CD14-positive monocyte (primary cell): ENCODE data around the gene KL. TPM values are rescaled to one million over a fixed set of nuclear protein-coding genes. Genes with fewer than 3 reads are reported as not detected.

Experiments used
- DNase-seq, 3 donors: peaks; one replicate each; pipeline ENCODE4 v3.0.0-alpha.2; 2011 to 2022
- H2AFZ ChIP-seq: 2 replicates; pipeline ENCODE4 v1.6.0; 2012; ENCODE audit warnings: mild to moderate bottlenecking, low read depth, low read length, inconsistent platforms; ENCODE audit not compliant: insufficient read depth, poor library complexity, severe bottlenecking
- H3K27ac ChIP-seq, 2 donors: 1 replicate in 1 of 2; 2 replicates in 1 of 2; pipeline ENCODE4 v1.5.1; 2012 to 2013; ENCODE audit warnings: low read length in 2 of 2, control low read depth in 1 of 2, inconsistent platforms in 1 of 2, low read depth in 1 of 2, mild to moderate bottlenecking in 1 of 2
- H3K27me3 ChIP-seq, 2 donors: one replicate each; pipeline versions ENCODE4 v1.6.0 to v1.6.1; 2011 to 2013; ENCODE audit warnings: low read length in 2 of 2; ENCODE audit not compliant: control insufficient read depth in 2 of 2, insufficient read depth in 2 of 2
- H3K36me3 ChIP-seq, 2 donors: replicated peaks in 1 of 2; 1 replicate in 1 of 2; 2 replicates in 1 of 2; pipeline versions ENCODE4 v1.5.1 to v1.6.1; 2012 to 2013; ENCODE audit warnings: low read length in 2 of 2, control low read depth in 1 of 2, inconsistent platforms in 1 of 2, mild to moderate bottlenecking in 1 of 2; ENCODE audit not compliant: insufficient read depth in 2 of 2, control insufficient read depth in 1 of 2
- H3K4me1 ChIP-seq, 2 donors: 1 replicate in 1 of 2; 2 replicates in 1 of 2; pipeline versions ENCODE4 v1.5.1 to v1.6.1; 2012 to 2013; ENCODE audit warnings: low read length in 2 of 2, control low read depth in 1 of 2, inconsistent platforms in 1 of 2, mild to moderate bottlenecking in 1 of 2, moderate library complexity in 1 of 2; ENCODE audit not compliant: insufficient read depth in 2 of 2, control insufficient read depth in 1 of 2
- H3K4me2 ChIP-seq: replicated peaks from 2 replicates; pipeline ENCODE3; 2012; ENCODE audit warnings: low read length, moderate library complexity, mild to moderate bottlenecking; ENCODE audit not compliant: poor library complexity, severe bottlenecking; ENCODE audit errors: extremely low read depth
- H3K4me3 ChIP-seq, 3 experiments: fragments of 200-600 bp in 1 of 3; sonication (generic) in 1 of 3; replicated peaks in 1 of 3; 1 replicate in 2 of 3; 2 replicates in 1 of 3; pipeline ENCODE4 v1.5.1; 2011 to 2013; ENCODE audit warnings: low read length in 3 of 3, mild to moderate bottlenecking in 3 of 3, control low read depth in 2 of 3, low read depth in 2 of 3, inconsistent platforms in 1 of 3, moderate library complexity in 1 of 3
- H3K79me2 ChIP-seq: 2 replicates; pipeline ENCODE4 v1.6.0; 2012; ENCODE audit warnings: mild to moderate bottlenecking, control low read depth, inconsistent platforms, low read length, moderate library complexity; ENCODE audit not compliant: insufficient read depth
- H3K9ac ChIP-seq: 2 replicates; pipeline ENCODE4 v1.6.0; 2017; ENCODE audit warnings: low read length, mild to moderate bottlenecking; ENCODE audit not compliant: insufficient read depth, poor library complexity, severe bottlenecking
- H3K9me3 ChIP-seq, 2 donors: replicated peaks in 1 of 2; 1 replicate in 1 of 2; 2 replicates in 1 of 2; pipeline versions ENCODE4 v1.5.1 to v1.6.1; 2012 to 2013; ENCODE audit warnings: low read length in 2 of 2, control low read depth in 1 of 2; ENCODE audit not compliant: control insufficient read depth in 1 of 2, insufficient read depth in 1 of 2
- H4K20me1 ChIP-seq: 2 replicates; pipeline ENCODE4 v1.6.0; 2012; ENCODE audit warnings: mild to moderate bottlenecking, low read length, control low read depth, moderate library complexity; ENCODE audit not compliant: insufficient read depth
- H3K27ac Mint-ChIP-seq, 7 donors: one replicate each; pipeline ENCODE4 v1.8.0; 2020; ENCODE audit warnings: mild to moderate bottlenecking in 7 of 7, mixed read lengths in 7 of 7, moderate library complexity in 6 of 7, inconsistent platforms in 2 of 7
- H3K27me3 Mint-ChIP-seq, 3 donors: one replicate each; pipeline ENCODE4 v1.8.0; 2021 to 2022; ENCODE audit warnings: low read depth in 3 of 3, mild to moderate bottlenecking in 3 of 3, mixed read lengths in 3 of 3, moderate library complexity in 3 of 3, inconsistent platforms in 1 of 3
- H3K36me3 Mint-ChIP-seq, 2 donors: one replicate each; pipeline ENCODE4 v1.8.0; 2020; ENCODE audit warnings: mixed read lengths in 2 of 2, inconsistent platforms in 1 of 2, mild to moderate bottlenecking in 1 of 2
- H3K4me1 Mint-ChIP-seq: one replicate; pipeline ENCODE4 v1.8.0; 2020; ENCODE audit warnings: mild to moderate bottlenecking, mixed read lengths
- H3K4me3 Mint-ChIP-seq, 2 donors: one replicate each; pipeline ENCODE4 v1.8.0; 2020; ENCODE audit warnings: mild to moderate bottlenecking in 2 of 2, mixed read lengths in 2 of 2, moderate library complexity in 1 of 2
- H3K9me3 Mint-ChIP-seq, 7 donors: one replicate each; pipeline ENCODE4 v1.8.0; 2020 to 2022; ENCODE audit warnings: mixed read lengths in 7 of 7, mild to moderate bottlenecking in 6 of 7, moderate library complexity in 6 of 7, inconsistent platforms in 2 of 7
- CTCF ChIP-seq: fragments of 200-600 bp; IDR thresholded peaks from one replicate; pipeline ENCODE4 v1.8.0; 2022; ENCODE audit warnings: antibody characterized with exemption, mild to moderate bottlenecking
- WGBS: methylation state at CpG from one replicate; pipeline ENCODE4 v1.1.5; 2013; ENCODE audit warnings: missing lambda C conversion rate; ENCODE audit not compliant: insufficient coverage; 5-methylcytosine and 5-hydroxymethylcytosine counted together
- intact Hi-C, 2 donors: fragments of 100-400 bp; cut with micrococcal nuclease; formaldehyde crosslinking; loops; one replicate each; pipeline versions ENCODE4 v1.15.0 to v1.15.1; 2023
- polyA plus RNA-seq, 3 donors: library from polyadenylated mRNA; depleted of rRNA in 1 of 3; unstranded in 2 of 3; stranded (reverse) in 1 of 3; fragments of 300-500 nt in 2 of 3; fragments of >200 nt in 1 of 3; fragmentation: Illumina TruSeq in 2 of 3; gene quantifications; 1 replicate in 2 of 3; 2 replicates in 1 of 3; pipeline ENCODE4 v1.2.3, GENCODE V29; 2012 to 2021

KL gene
- polyA plus RNA-seq, 3 donors: 0.24 to 1.4 (median 0.75) TPM

- peaks cover 12 to 13% of the 10 kb centered on the region in 2 donors for H3K27me3 ChIP-seq
- no peaks in the 10 kb centered on the region for H3K36me3 ChIP-seq
- no peak overlapping the region for H2AFZ ChIP-seq
- Mint-ChIP-seq H3K27me3 (peaks cover 15 to 21% (median 17%) of the 10 kb centered on the region in 3 donors), H3K4me1 (peaks cover 7% of the 10 kb centered on the region), H3K4me3 (no peak overlapping the region), H3K36me3 (peaks cover 0 to 5% of the 10 kb centered on the region in 2 donors), H3K9me3 (peaks cover 18 to 23% (median 20%) of the 10 kb centered on the region in 7 donors), H3K27ac (no peak overlapping the region)
- no peak for TF ChIP-seq CTCF
- peaks cover 0 to 4% of the 10 kb centered on the region in 2 donors for H3K4me1 ChIP-seq
- intact Hi-C loops: no loop called here
- no peak overlapping the region for H3K4me2 ChIP-seq
- H3K27ac ChIP-seq: no peak overlapping the region
- H3K9me3 ChIP-seq: peaks cover 4 to 17% of the 10 kb centered on the region in 2 donors
- 65% methylated on average over 3 of the region's 5 CpGs for WGBS
- DNase-seq: no peak
- H3K9ac ChIP-seq: no peak overlapping the region
- no peak overlapping the region for H3K4me3 ChIP-seq
- H4K20me1 ChIP-seq: no peaks in the 10 kb centered on the region
- H3K79me2 ChIP-seq: no peaks in the 10 kb centered on the region
Observed at GRCh38 chr13:33008946-33009722, 7.1 kb upstream of the KL start.

- Histone ChIP-seq H3K27me3 (peaks cover 29 to 37% of the 10 kb centered on the region in 2 donors), H3K79me2 (no peaks in the 10 kb centered on the region), H4K20me1 (no peaks in the 10 kb centered on the region), H3K4me1 (peaks cover 18% of the 10 kb centered on the region in 2 donors), H3K36me3 (no peaks in the 10 kb centered on the region), H3K4me2 (no peak overlapping the region), H3K9ac (no peak overlapping the region), H3K4me3 (no peak overlapping the region), H3K27ac (no peak overlapping the region), H2AFZ (no peak overlapping the region), H3K9me3 (peaks cover 4 to 27% of the 10 kb centered on the region in 2 donors)
- H3K27ac Mint-ChIP-seq: no peak overlapping the region
- intact Hi-C loops: no loop called here
- peaks cover 13% of the 10 kb centered on the region for H3K4me1 Mint-ChIP-seq
- 83% methylated on average over 1 of the region's 5 CpGs for WGBS
- no peak for TF ChIP-seq CTCF
- H3K36me3 Mint-ChIP-seq: peaks cover 8 to 15% of the 10 kb centered on the region in 2 donors
- H3K27me3 Mint-ChIP-seq: peaks cover 33 to 45% (median 35%) of the 10 kb centered on the region in 3 donors
- peaks cover 18 to 31% (median 28%) of the 10 kb centered on the region in 7 donors for H3K9me3 Mint-ChIP-seq
- DNase-seq: no peak
- H3K4me3 Mint-ChIP-seq: no peak overlapping the region
Observed at GRCh38 chr13:33011828-33012470, 4.3 kb upstream of the KL start.
